ENCODE data around the gene PCP4L1. TPM values are rescaled to one million over a fixed set of nuclear protein-coding genes. Genes with fewer than 3 reads are reported as not detected.
A peak's percentile ranks its signal among the peaks of the same experiment; 100 is the strongest.
"Not testable (repeated sequence)": the region's sequence is repeated elsewhere in the genome, so short reads cannot be mapped to it uniquely, and the experiment has no call there.

The PCP4L1 gene
- total RNA-seq, 1 experiment from 2014 or later: not detected

DNA sequence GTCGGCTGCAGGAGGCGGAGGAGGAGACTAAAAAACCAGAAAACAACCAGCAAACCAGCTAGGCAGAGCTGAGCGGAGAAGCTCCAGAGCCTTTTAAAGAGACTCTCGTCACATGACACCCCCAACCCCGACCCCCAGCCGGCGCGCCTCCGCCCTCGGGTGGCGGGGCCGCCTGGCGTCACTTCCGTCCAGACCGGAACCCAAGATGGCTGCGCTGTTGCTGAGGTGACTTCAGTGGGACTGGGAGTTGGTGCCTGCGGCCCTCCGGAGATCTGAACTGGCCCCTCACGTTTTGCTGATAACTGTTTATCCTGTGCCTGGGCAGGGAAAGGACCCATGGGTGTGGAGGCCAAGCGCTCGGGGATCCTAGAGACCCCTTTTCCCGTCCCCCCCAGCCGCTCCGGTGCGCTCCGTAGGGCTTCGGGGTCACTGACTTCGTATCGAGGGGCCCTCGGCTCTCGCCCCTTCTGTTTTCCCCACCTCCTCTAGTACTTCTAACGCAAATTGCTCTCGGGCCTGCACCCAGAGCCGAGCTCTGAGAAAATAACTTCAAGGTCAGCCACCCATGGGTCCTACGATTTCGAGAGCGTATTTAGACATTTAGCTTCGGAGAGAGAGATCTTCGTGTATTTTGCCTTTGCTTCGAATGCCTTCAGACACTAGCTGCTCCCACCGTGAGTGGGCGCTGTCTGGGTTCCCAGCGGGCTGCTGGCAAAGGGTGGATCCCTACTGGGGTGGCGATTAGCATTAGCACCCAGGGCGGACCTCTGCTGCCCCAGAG lies 55.8 kb downstream of the PCP4L1 start, which contains the start of gene SDHC:
Gene SDHC, plus strand, starts transcription at position 181 of the 781 bp plus-strand sequence. Its CDS starts 25 bp downstream, at position 206.
- Histone ChIP-seq H3K4me2 (ENCODE audit: low read length) (peak within 1 kb of the TSS; percentile 86), H3K27me3 (ENCODE audit: insufficient read depth, low read length) (no peaks in the 10 kb centered on the region), H3K9me2 (ENCODE audit: insufficient read depth) (no peaks in the 10 kb centered on the region), H3K9me3 (ENCODE audit: control insufficient read depth in 1 of 2, insufficient read depth in 1 of 2, low read depth in 1 of 2, low read length in 2 of 2) (no peaks in the 10 kb centered on the region), H3K9ac (ENCODE audit: low read length) (peak within 1 kb of the TSS; percentile 92), H3K4me1 (ENCODE audit: control insufficient read depth in 1 of 2, insufficient read depth in 2 of 2, low read length in 2 of 2) (peaks cover 7 to 14% of the 10 kb centered on the region in 2 experiments), H3K27ac (ENCODE audit: low read depth, low read length) (peak within 1 kb of the TSS; percentile 76), H3K4me3 (replicated peaks in 1 of 2; ENCODE audit: low read depth in 1 of 2, low read length in 2 of 2) (peak within 1 kb of the TSS; percentile 86 to 97), H2AFZ (ENCODE audit: low read depth, low read length, poor library complexity, severe bottlenecking) (peak within 1 kb of the TSS; percentile 20), H3K36me3 (ENCODE audit: control insufficient read depth in 1 of 2, insufficient read depth in 2 of 2, low read length in 2 of 2) (no peaks in the 10 kb centered on the region; a peak in 1 of 4 replicates), H3K79me2 (ENCODE audit: insufficient read depth, low read length) (peaks cover 25% of the 10 kb centered on the region), H4K20me1 (ENCODE audit: insufficient read depth) (no peaks in the 10 kb centered on the region)
- ChIA-PET CTCF (interaction anchor here (1.5 to 2.0 kb wide), 4 partner anchors 8 to 89 kb away, joined by 3 to 10 read pairs (median 5); partner anchors contain the start of gene TOMM40L), POLR2A (interaction anchor here (0.8 to 1.6 kb wide), 3 partner anchors 8 to 18 kb away, joined by 3 read pairs; no protein-coding TSS in a partner anchor), RAD21 (ENCODE audit: low non-redundant PET in 1 of 2, low total read pairs in 2 of 2, uncharacterized antibody in 2 of 2, unreplicated experiment in 2 of 2) (no interaction called here)
- intact Hi-C loops (cut with micrococcal nuclease): loop anchor here (10.0 kb wide), 1 partner anchor 70 kb away; no protein-coding TSS in a partner anchor
- TF ChIP-seq POLR2AphosphoS5 (IDR thresholded peaks at IDR 0.05; ENCODE audit: low read depth, low read length) (peak; percentile 98), REST (IDR thresholded peaks at IDR 0.05; ENCODE audit: low read depth) (no peak), EZH2 (IDR thresholded peaks at IDR 0.05) (no peak), SRF (IDR thresholded peaks at IDR 0.05; ENCODE audit: low read depth) (no peak), TCF7L2 (IDR thresholded peaks at IDR 0.05; ENCODE audit: borderline replicate concordance, extremely low read depth, insufficient read depth, insufficient read length) (peak; percentile 10), CTCF (IDR thresholded peaks at IDR 0.05 in 2 of 3, conservative IDR thresholded peaks at IDR 0.05 in 1 of 3; ENCODE audit: borderline replicate concordance in 1 of 3, insufficient read depth in 1 of 3, low read depth in 2 of 3, low read length in 2 of 3) (peak in 2 of 3 experiments; percentile 38 to 45; a peak in 3 of 6 replicates), SIN3A (IDR thresholded peaks at IDR 0.05; ENCODE audit: low read depth) (peak; percentile 75; the same call in 1 of the 2 replicates), POLR2A (IDR thresholded peaks at IDR 0.05; ENCODE audit: borderline replicate concordance, extremely low read depth, insufficient read depth, insufficient read length) (peak; percentile 84), YY1 (IDR thresholded peaks at IDR 0.05; ENCODE audit: extremely low read depth, insufficient replicate concordance, low read depth, low read length) (peak; percentile 96)
- BruUV-seq (replicated peaks): TSS peak; percentile 72
- peak; percentile 93 for ATAC-seq
- peak; percentile 54 for DNase-seq (ENCODE audit: low read depth, low spot score)

- ATAC-seq; H3K9me2 ChIP-seq (ENCODE audit: insufficient read depth); H3K27me3 ChIP-seq (ENCODE audit: insufficient read depth, low read length); H3K9me3 ChIP-seq (ENCODE audit: control insufficient read depth in 1 of 2, insufficient read depth in 1 of 2, low read depth in 1 of 2, low read length in 2 of 2); H3K4me3 ChIP-seq (replicated peaks in 1 of 2; ENCODE audit: low read depth in 1 of 2, low read length in 2 of 2); H4K20me1 ChIP-seq (ENCODE audit: insufficient read depth); H3K4me2 ChIP-seq (ENCODE audit: low read length); H3K9ac ChIP-seq (ENCODE audit: low read length); POLR2A ChIA-PET; DNase-seq (ENCODE audit: low read depth, low spot score); H2AFZ ChIP-seq (ENCODE audit: low read depth, low read length, poor library complexity, severe bottlenecking); H3K27ac ChIP-seq (ENCODE audit: low read depth, low read length); BruUV-seq (replicated peaks); RAD21 ChIA-PET (ENCODE audit: low non-redundant PET in 1 of 2, low total read pairs in 2 of 2, uncharacterized antibody in 2 of 2, unreplicated experiment in 2 of 2); CTCF ChIA-PET; H3K36me3 ChIP-seq (ENCODE audit: control insufficient read depth in 1 of 2, insufficient read depth in 2 of 2, low read length in 2 of 2): not testable (repeated sequence)
- H3K79me2 ChIP-seq (ENCODE audit: insufficient read depth, low read length): peaks cover 31% of the 10 kb centered on the region
- intact Hi-C loops (cut with micrococcal nuclease): loop anchor here (10.0 kb wide), 1 partner anchor 69 kb away; no protein-coding TSS in a partner anchor
- peaks cover 7 to 14% of the 10 kb centered on the region in 2 experiments for H3K4me1 ChIP-seq (ENCODE audit: control insufficient read depth in 1 of 2, insufficient read depth in 2 of 2, low read length in 2 of 2)
These were observed 57.5 kb downstream of the PCP4L1 start for GRCh38 chr1:161315841-161316674.

All from HCT116 (cell line).